Upper lobe of left lung (tissue), 4 donors: ENCODE measurements around the gene ZNF280C.

Experiments
- CTCF ChIP-seq, 6 experiments: fragments of 450-650 bp in 4 of 6; fragments of 200-600 bp in 2 of 6; sonication (generic) in 2 of 6; IDR thresholded peaks; one replicate each; pipeline ENCODE4 v1.5.1; 2016 to 2019; ENCODE audit warnings: antibody characterized with exemption in 6 of 6
- EP300 ChIP-seq, 4 donors: sonication (generic); formaldehyde crosslinking; IDR thresholded peaks; one replicate each; pipeline ENCODE4 v1.5.1; 2017; ENCODE audit warnings: antibody characterized with exemption in 4 of 4, control low read depth in 2 of 4
- POLR2A ChIP-seq, 4 donors: fragments of 450-650 bp; IDR thresholded peaks; one replicate each; pipeline ENCODE4 v1.5.1; 2016 to 2017; ENCODE audit warnings: antibody characterized with exemption in 4 of 4, mild to moderate bottlenecking in 2 of 4
- POLR2AphosphoS5 ChIP-seq, 2 donors: sonication (generic); formaldehyde crosslinking; IDR thresholded peaks; one replicate each; pipeline ENCODE4 v1.5.1; 2017; ENCODE audit warnings: antibody characterized with exemption in 2 of 2

DNA sequence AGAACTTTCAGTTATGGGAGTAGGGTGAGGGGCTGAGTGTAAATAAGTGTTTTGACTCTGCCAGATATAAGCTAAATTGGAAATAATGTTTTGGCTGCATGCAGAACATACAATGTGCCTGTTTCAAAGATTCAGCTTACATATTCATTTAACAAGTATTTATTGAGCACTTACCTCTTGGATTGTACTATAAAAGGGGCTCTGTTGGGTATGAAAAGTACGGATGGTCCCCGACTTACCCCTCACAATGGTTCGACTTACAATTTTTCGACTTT is 102.3 kb downstream of the ZNF280C start:
- TF ChIP-seq POLR2AphosphoS5 (IDR thresholded peaks at IDR 0.05) (no peak), CTCF (IDR thresholded peaks at IDR 0.05) (no peak), EP300 (IDR thresholded peaks at IDR 0.05) (no peak), POLR2A (IDR thresholded peaks at IDR 0.05) (no peak)
